Loucy (cell line): ENCODE results near the gene FUOM.

ENCODE experiments used
- H2AFZ ChIP-seq: fragments of 200-600 bp; sonication (generic); 2 replicates; pipeline ENCODE4 v1.6.0; 2016; ENCODE audit warnings: antibody characterized with exemption, mild to moderate bottlenecking, low read length, moderate library complexity
- H3F3A ChIP-seq: fragments of 200-600 bp; 2 replicates; pipeline ENCODE4 v1.6.0; 2016; ENCODE audit warnings: antibody characterized with exemption, low read depth, mild to moderate bottlenecking
- H3K27me3 ChIP-seq: fragments of 200-600 bp; sonication (generic); 2 replicates; pipeline ENCODE4 v1.6.1; 2014; ENCODE audit warnings: low read length, mild to moderate bottlenecking; ENCODE audit not compliant: insufficient read depth, poor library complexity, severe bottlenecking
- H3K36me3 ChIP-seq: fragments of 200-600 bp; sonication (generic); 2 replicates; pipeline ENCODE4 v1.6.1; 2016; ENCODE audit warnings: low read length; ENCODE audit not compliant: insufficient read depth
- H3K4me1 ChIP-seq: fragments of 200-600 bp; sonication (generic); 2 replicates; pipeline ENCODE4 v1.5.1; 2014; ENCODE audit warnings: low read length, mild to moderate bottlenecking; ENCODE audit not compliant: insufficient read depth, poor library complexity, severe bottlenecking
- H3K4me2 ChIP-seq: fragments of 200-600 bp; sonication (generic); 2 replicates; pipeline ENCODE4 v1.6.0; 2014; ENCODE audit warnings: antibody characterized with exemption, low read length, low read depth, mild to moderate bottlenecking; ENCODE audit not compliant: poor library complexity, severe bottlenecking
- H3K4me3 ChIP-seq: fragments of 200-600 bp; sonication (generic); 2 replicates; pipeline ENCODE4 v1.5.1; 2014; ENCODE audit warnings: low read length, mild to moderate bottlenecking, mixed read lengths; ENCODE audit not compliant: poor library complexity, severe bottlenecking
- H3K79me2 ChIP-seq: fragments of 200-600 bp; sonication (generic); 2 replicates; pipeline ENCODE4 v1.6.1; 2014; ENCODE audit warnings: low read length; ENCODE audit not compliant: insufficient read depth
- H3K9ac ChIP-seq: fragments of 200-600 bp; sonication (generic); 2 replicates; pipeline ENCODE4 v1.6.0; 2014; ENCODE audit warnings: mild to moderate bottlenecking, low read depth, low read length, moderate library complexity; ENCODE audit not compliant: poor library complexity, severe bottlenecking
- H3K9me2 ChIP-seq: fragments of 200-600 bp; sonication (generic); replicated peaks from 2 replicates; pipeline ENCODE4 v1.6.1; 2016; ENCODE audit warnings: low read depth, low read length, mixed read lengths
- H3K9me3 ChIP-seq: fragments of 200-600 bp; sonication (generic); 2 replicates; pipeline ENCODE4 v1.6.1; 2014; ENCODE audit warnings: mild to moderate bottlenecking, antibody characterized with exemption, low read length, low read depth; ENCODE audit not compliant: insufficient read depth
- H4K20me1 ChIP-seq: fragments of 200-600 bp; sonication (generic); 2 replicates; pipeline ENCODE4 v1.6.0; 2014; ENCODE audit warnings: antibody characterized with exemption, low read length, mild to moderate bottlenecking; ENCODE audit not compliant: insufficient read depth, poor library complexity, severe bottlenecking
- EZH2phosphoT487 ChIP-seq: fragments of 200-600 bp; IDR thresholded peaks from 2 replicates; pipeline ENCODE4 v1.6.1; 2018; ENCODE audit warnings: antibody characterized with exemption, mild to moderate bottlenecking, moderate library complexity, borderline replicate concordance
- TF ChIP-seq, protein P1 (sequence below): fragments of 200-600 bp; sonication (generic); conservative IDR thresholded peaks from 2 replicates; pipeline ENCODE4 v1.5.1; 2014; ENCODE audit warnings: mild to moderate bottlenecking, antibody characterized with exemption, low read length

Gene FUOM

DNA sequence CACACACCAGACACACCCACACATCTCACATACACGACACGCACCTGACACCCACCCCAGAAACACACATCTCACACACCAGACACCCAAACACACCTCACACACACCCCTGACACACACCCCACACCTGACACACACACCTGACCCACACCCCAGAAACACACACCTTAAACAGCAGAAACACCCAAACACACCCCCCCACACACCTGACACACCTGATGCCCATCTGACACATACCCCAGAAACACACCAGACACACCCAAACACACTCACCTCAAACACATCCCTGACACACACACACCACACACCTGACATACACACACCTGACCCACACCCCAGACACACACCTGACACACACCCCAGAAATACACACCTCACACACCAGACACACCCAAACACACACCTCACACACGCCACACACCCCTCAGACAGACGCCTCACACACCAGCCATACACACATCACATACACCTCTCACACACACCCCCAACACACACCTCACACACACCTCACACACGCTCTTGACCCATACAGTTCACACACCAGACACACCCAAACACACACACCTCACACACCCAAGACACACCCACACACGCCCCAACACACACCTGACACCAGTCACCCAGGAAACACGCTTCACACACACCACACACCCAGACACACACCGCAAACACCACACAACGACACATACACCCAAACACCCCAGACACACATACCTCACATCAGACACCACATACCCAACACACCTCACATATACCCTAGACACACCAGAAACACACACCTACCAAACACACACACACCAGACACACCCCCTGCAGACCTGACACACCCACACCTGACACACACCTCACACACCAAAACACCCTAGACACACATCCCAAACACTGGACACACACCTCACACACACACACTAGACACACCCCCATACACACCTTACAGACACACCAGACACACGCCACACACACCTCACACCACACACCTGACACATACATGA lies 19.4 kb downstream of the FUOM start:
- H4K20me1 ChIP-seq: no peaks in the 10 kb centered on the region
- no peak overlapping the region for H3K4me3 ChIP-seq
- no peaks in the 10 kb centered on the region for H3F3A ChIP-seq
- no peaks in the 10 kb centered on the region for H3K27me3 ChIP-seq
- no peaks in the 10 kb centered on the region for H3K4me1 ChIP-seq
- H3K9me3 ChIP-seq: peaks cover 30% of the 10 kb centered on the region
- H3K79me2 ChIP-seq: no peaks in the 10 kb centered on the region
- no peaks in the 10 kb centered on the region for H3K9me2 ChIP-seq
- no peak overlapping the region for H3K4me2 ChIP-seq
- TF ChIP-seq, protein P1, sequence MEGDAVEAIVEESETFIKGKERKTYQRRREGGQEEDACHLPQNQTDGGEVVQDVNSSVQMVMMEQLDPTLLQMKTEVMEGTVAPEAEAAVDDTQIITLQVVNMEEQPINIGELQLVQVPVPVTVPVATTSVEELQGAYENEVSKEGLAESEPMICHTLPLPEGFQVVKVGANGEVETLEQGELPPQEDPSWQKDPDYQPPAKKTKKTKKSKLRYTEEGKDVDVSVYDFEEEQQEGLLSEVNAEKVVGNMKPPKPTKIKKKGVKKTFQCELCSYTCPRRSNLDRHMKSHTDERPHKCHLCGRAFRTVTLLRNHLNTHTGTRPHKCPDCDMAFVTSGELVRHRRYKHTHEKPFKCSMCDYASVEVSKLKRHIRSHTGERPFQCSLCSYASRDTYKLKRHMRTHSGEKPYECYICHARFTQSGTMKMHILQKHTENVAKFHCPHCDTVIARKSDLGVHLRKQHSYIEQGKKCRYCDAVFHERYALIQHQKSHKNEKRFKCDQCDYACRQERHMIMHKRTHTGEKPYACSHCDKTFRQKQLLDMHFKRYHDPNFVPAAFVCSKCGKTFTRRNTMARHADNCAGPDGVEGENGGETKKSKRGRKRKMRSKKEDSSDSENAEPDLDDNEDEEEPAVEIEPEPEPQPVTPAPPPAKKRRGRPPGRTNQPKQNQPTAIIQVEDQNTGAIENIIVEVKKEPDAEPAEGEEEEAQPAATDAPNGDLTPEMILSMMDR: no peak
- no peak for TF ChIP-seq EZH2phosphoT487
- no peak overlapping the region for H3K9ac ChIP-seq
- H2AFZ ChIP-seq: no peak overlapping the region
- H3K36me3 ChIP-seq: no peaks in the 10 kb centered on the region

DNA sequence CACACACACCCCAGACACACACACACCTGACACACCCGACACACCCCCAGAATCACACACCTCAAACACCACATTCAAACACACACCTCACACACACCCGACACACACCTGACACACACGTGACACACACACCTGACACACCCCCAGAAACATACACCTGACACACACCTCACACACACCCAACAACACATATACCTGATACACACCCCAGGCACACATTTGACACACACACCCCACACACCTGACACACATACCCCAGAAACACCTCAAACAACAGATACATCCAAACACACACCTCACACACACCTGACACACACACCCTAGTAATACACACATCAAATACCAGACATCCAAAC lies 20.5 kb downstream of the FUOM start:
- TF ChIP-seq, protein P1: no peak
- TF ChIP-seq EZH2phosphoT487: no peak
- H3K4me1 ChIP-seq: no peaks in the 10 kb centered on the region

DNA sequence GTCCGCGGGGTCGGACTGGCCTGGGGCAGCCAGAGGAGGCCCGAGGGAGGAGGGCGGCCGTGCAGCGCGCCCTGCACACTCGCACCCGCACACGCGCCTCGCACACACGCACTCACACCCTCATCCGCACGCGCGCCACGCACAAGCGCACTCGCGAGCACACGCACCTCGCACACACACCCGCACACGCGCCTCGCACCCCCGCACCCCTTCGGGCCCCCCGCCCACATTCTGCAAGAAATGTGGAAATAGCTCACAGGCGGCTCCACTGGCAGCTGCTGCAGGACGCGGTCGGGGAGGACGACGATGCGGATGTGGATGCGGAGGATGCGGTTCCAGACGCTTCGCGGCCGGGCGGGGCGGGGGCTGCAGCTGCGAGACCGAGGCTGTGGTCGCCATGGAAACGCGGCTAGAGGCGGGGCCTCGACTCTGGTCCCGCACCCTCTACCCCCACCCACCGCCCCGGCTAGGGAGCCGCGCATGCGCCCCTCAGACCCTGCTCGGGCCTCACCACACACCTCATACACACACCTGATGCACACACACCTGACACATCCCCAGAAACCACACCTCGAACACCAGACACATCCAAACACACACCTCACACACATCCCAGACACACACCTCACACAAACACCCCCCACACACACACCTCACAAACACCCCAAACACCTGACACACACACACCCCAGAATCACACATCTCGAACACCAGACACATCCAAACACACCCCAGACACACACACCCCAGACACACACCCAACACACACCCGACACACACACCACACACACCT lies 21.0 kb downstream of the FUOM start, which contains the start of gene CALY:
Gene CALY (minus strand): TSS at position 320 of the 793 bp plus-strand sequence. CDS start 7,907 bp downstream, outside the sequence.
- no peak within 1 kb of the TSS for H3K9ac ChIP-seq
- no peak within 1 kb of the TSS for H3K4me3 ChIP-seq
- TF ChIP-seq, protein P1: no peak
- TF ChIP-seq EZH2phosphoT487: no peak
- H3K4me2 ChIP-seq: no peak within 1 kb of the TSS
- H3K9me2 ChIP-seq: no peaks in the 10 kb centered on the region
- no peaks in the 10 kb centered on the region for H3K27me3 ChIP-seq
- H3K36me3 ChIP-seq: no peaks in the 10 kb centered on the region
- H3K79me2 ChIP-seq: no peaks in the 10 kb centered on the region
- H3F3A ChIP-seq: no peaks in the 10 kb centered on the region
- no peak within 1 kb of the TSS for H2AFZ ChIP-seq
- peaks cover 30% of the 10 kb centered on the region for H3K9me3 ChIP-seq
- H3K4me1 ChIP-seq: no peaks in the 10 kb centered on the region
- no peaks in the 10 kb centered on the region for H4K20me1 ChIP-seq

More for the DNA sequence above, 20.5 kb downstream of the FUOM start:
- Histone ChIP-seq H3K9me2 (no peaks in the 10 kb centered on the region), H3K9me3 (peaks cover 30% of the 10 kb centered on the region), H3K36me3 (no peaks in the 10 kb centered on the region), H3K79me2 (no peaks in the 10 kb centered on the region), H3K9ac (no peak overlapping the region), H2AFZ (no peak overlapping the region), H3K4me2 (no peak overlapping the region), H3K4me3 (no peak overlapping the region), H4K20me1 (no peaks in the 10 kb centered on the region), H3K27me3 (no peaks in the 10 kb centered on the region), H3F3A (no peaks in the 10 kb centered on the region)
